Spinal cord (tissue), 10 donors: ENCODE data around the gene LILRA1. TPM values are rescaled to one million over a fixed set of nuclear protein-coding genes. Genes with fewer than 3 reads are reported as not detected.

Source experiments
- DNase-seq, 6 donors: peaks; one replicate each; pipeline versions ENCODE4 v3.0.0 to v3.0.0-alpha.2; 2013 to 2015; ENCODE audit warnings: low spot score in 6 of 6, low read depth in 4 of 6
- H3K27ac ChIP-seq: one replicate; pipeline ENCODE4 v1.5.1; 2013; ENCODE audit warnings: low read depth, low read length, control low read depth
- H3K27me3 ChIP-seq: one replicate; pipeline ENCODE4 v1.6.1; 2013; ENCODE audit warnings: low read length; ENCODE audit not compliant: control insufficient read depth, insufficient read depth
- H3K36me3 ChIP-seq: one replicate; pipeline ENCODE4 v1.6.1; 2013; ENCODE audit warnings: low read length; ENCODE audit not compliant: control insufficient read depth, insufficient read depth
- H3K4me1 ChIP-seq: one replicate; pipeline ENCODE4 v1.6.1; 2013; ENCODE audit warnings: low read length; ENCODE audit not compliant: control insufficient read depth, insufficient read depth
- H3K4me3 ChIP-seq: one replicate; pipeline ENCODE4 v1.5.1; 2013; ENCODE audit warnings: low read depth, low read length, control low read depth
- H3K9me3 ChIP-seq: one replicate; pipeline ENCODE4 v1.6.1; 2013; ENCODE audit warnings: low read length; ENCODE audit not compliant: control insufficient read depth, insufficient read depth
- WGBS: methylation state at CpG from one replicate; pipeline ENCODE4 v1.1.5; 2013; ENCODE audit warnings: missing lambda C conversion rate; ENCODE audit not compliant: insufficient coverage; 5-methylcytosine and 5-hydroxymethylcytosine counted together
- polyA plus RNA-seq, 2 donors: library from polyadenylated mRNA; unstranded; fragments of 120-200 nt; gene quantifications; one replicate each; pipeline ENCODE4 v1.2.1, GENCODE V29; 2013; ENCODE audit not compliant: insufficient read length in 2 of 2
- small RNA-seq: library from RNA; depleted of rRNA; stranded (forward); fragments of <200 nt; gene quantifications from one replicate; pipeline ENCODE3, GENCODE V24; 2014; ENCODE audit warnings: low replicate concordance
- total RNA-seq, 2 donors: library from RNA; depleted of rRNA in 1 of 2; stranded (reverse); fragments of 120-200 nt in 1 of 2; fragments of >200 nt in 1 of 2; gene quantifications; one replicate each; pipeline versions ENCODE4 v1.2.3 to v1.2.4, GENCODE V29; 2013 to 2014
- donor health status: healthy.

Gene LILRA1
- total and polyA plus RNA-seq, 4 donors: 0.72 to 1.4 (median 0.91) TPM

DNA sequence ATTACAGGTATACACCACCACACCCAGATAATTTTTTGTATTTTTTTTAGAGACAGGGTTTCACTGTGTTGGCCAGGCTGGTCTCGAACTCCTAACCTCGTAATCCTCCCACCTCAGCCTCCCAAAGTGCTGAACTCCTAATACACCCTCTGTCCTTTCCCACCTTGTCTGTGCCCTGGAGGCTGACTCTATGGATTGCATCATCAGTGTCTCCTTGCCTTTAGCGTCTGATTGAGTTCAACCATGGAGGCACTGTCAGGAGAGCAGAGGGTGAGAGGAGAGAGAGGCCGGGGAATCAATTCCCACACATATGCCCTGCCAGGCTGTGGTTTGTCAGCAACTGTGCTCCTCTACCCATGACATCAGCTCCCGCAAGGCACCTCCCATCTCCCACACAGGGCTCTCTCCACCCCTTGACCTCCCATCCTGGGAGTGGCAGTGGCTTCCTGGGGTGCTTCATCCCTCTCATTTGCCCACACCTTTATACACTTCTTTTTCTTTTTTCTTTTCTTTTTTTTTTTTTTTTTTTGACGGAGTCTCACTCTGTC is 56.8 kb downstream of the LILRA1 start:
- no peaks in the 10 kb centered on the region for H3K4me1 ChIP-seq
- H3K9me3 ChIP-seq: no peaks in the 10 kb centered on the region
- WGBS: 94% methylated on average over 4 of the region's 6 CpGs
- no peak overlapping the region for H3K4me3 ChIP-seq
- DNase-seq: no peak
- no peak overlapping the region for H3K27ac ChIP-seq
- no peaks in the 10 kb centered on the region for H3K27me3 ChIP-seq
- no peaks in the 10 kb centered on the region for H3K36me3 ChIP-seq

Small RNAs within 50 kb of the gene (small RNA-seq; reads per million reads assigned to genes)
- not detected for gene AC245036.2
- not detected for gene AC245036.3
- gene MIR8061: not detected

Other genes starting within 250 kb of the LILRA1 start
- 10 to 100 TPM in 1 of 2 donors, 1 to 10 TPM in 1; 9.4 to 12.3 TPM for gene LAIR1, start 228.7 kb upstream of the LILRA1 start, total RNA-seq
- 1 to 10 TPM; 6.7 to 6.9 TPM for gene LAIR1, start 228.7 kb upstream of the LILRA1 start, polyA plus RNA-seq
- 100 to 1,000 TPM; 170 to 223 TPM for gene TTYH1, start 178.2 kb upstream of the LILRA1 start, total RNA-seq
- 1,000 to 10,000 TPM in 1 of 2 donors, 100 to 1,000 TPM in 1; 857 to 1,011 TPM for gene TTYH1, start 178.2 kb upstream of the LILRA1 start, polyA plus RNA-seq
- 10 to 100 TPM; 25.3 to 52.0 TPM for gene LENG8, start 144.4 kb upstream of the LILRA1 start, total RNA-seq
- gene LENG8, start 144.4 kb upstream of the LILRA1 start, polyA plus RNA-seq: 100 to 1,000 TPM; 199 to 269 TPM
- 1 to 10 TPM; 1.2 to 3.2 TPM for gene LENG9, start 129.9 kb upstream of the LILRA1 start, total RNA-seq
- 1 to 10 TPM; 2.5 to 2.8 TPM for gene LENG9, start 129.9 kb upstream of the LILRA1 start, polyA plus RNA-seq
- 10 to 100 TPM; 10.9 to 42.5 TPM for gene CDC42EP5, start 120.3 kb upstream of the LILRA1 start, total RNA-seq
- 10 to 100 TPM in 1 of 2 donors, 1 to 10 TPM in 1; 6.5 to 24.1 TPM for gene CDC42EP5, start 120.3 kb upstream of the LILRA1 start, polyA plus RNA-seq
- not detected for gene LAIR2, start 90.8 kb upstream of the LILRA1 start, total RNA-seq
- not detected for gene LAIR2, start 90.8 kb upstream of the LILRA1 start, polyA plus RNA-seq
- gene LILRA2, start 19.8 kb upstream of the LILRA1 start, total RNA-seq: 1 to 10 TPM in 1 of 2 donors, under 1 TPM in 1; 0.99 to 1.3 TPM
- 1 to 10 TPM; 1.5 to 1.8 TPM for gene LILRA2, start 19.8 kb upstream of the LILRA1 start, polyA plus RNA-seq
- gene LILRB1, start 36.9 kb downstream of the LILRA1 start, total RNA-seq: 1 to 10 TPM in 1 of 2 donors, under 1 TPM in 1; 0.66 to 1.1 TPM
- gene LILRB1, start 36.9 kb downstream of the LILRA1 start, polyA plus RNA-seq: 1 to 10 TPM; 2.0 to 3.2 TPM
- 1 to 10 TPM; 3.5 to 4.9 TPM for gene LILRB4, start 69.4 kb downstream of the LILRA1 start, total RNA-seq
- gene LILRB4, start 69.4 kb downstream of the LILRA1 start, polyA plus RNA-seq: 10 to 100 TPM; 11.8 to 15.5 TPM
- not detected for gene KIR3DL3, start 130.8 kb downstream of the LILRA1 start, total RNA-seq
- not detected for gene KIR3DL3, start 130.8 kb downstream of the LILRA1 start, polyA plus RNA-seq
- gene KIR2DL3, start 144.9 kb downstream of the LILRA1 start, total RNA-seq: not detected
- not detected for gene KIR2DL3, start 144.9 kb downstream of the LILRA1 start, polyA plus RNA-seq
- gene KIR2DL1, start 176.2 kb downstream of the LILRA1 start, total RNA-seq: not detected
- gene KIR2DL1, start 176.2 kb downstream of the LILRA1 start, polyA plus RNA-seq: not detected
- gene KIR2DL4, start 210.0 kb downstream of the LILRA1 start, total RNA-seq: not detected
- not detected for gene KIR2DL4, start 210.0 kb downstream of the LILRA1 start, polyA plus RNA-seq
- not detected for gene KIR3DL1, start 222.8 kb downstream of the LILRA1 start, total RNA-seq
- under 1 TPM in 1 of 2 donors, not detected in 1; 0.16 TPM for gene KIR3DL1, start 222.8 kb downstream of the LILRA1 start, polyA plus RNA-seq
- not detected for gene KIR2DS4, start 239.0 kb downstream of the LILRA1 start, total RNA-seq
- gene KIR2DS4, start 239.0 kb downstream of the LILRA1 start, polyA plus RNA-seq: not detected